ENCODE results near the gene IFI6. TPM values are rescaled to one million over a fixed set of nuclear protein-coding genes. Genes with fewer than 3 reads are reported as not detected.

IFI6 gene
- total RNA-seq, 4 donors from 2014 or later = 28.2 to 79.3 (median 69.4) TPM

GRCh38 chr1:27638047-27638734 lies 33.8 kb downstream of the IFI6 start:
- Histone ChIP-seq H3K36me3 (no peaks in the 10 kb centered on the region), H3K4me1 (peaks cover 0 to 16% (median 6%) of the 10 kb centered on the region in 4 donors), H3K9me3 (no peaks in the 10 kb centered on the region), H3K27ac (no peak overlapping the region), H3K27me3 (peaks cover 0 to 8% of the 10 kb centered on the region in 2 donors), H3K4me3 (no peak overlapping the region)
- 68 to 70% methylated on average over 5 of the region's 5 CpGs for WGBS, 2 donors
- no peak for DNase-seq (ENCODE audit: low spot score in 2 of 2)
- TF ChIP-seq, protein P1, sequence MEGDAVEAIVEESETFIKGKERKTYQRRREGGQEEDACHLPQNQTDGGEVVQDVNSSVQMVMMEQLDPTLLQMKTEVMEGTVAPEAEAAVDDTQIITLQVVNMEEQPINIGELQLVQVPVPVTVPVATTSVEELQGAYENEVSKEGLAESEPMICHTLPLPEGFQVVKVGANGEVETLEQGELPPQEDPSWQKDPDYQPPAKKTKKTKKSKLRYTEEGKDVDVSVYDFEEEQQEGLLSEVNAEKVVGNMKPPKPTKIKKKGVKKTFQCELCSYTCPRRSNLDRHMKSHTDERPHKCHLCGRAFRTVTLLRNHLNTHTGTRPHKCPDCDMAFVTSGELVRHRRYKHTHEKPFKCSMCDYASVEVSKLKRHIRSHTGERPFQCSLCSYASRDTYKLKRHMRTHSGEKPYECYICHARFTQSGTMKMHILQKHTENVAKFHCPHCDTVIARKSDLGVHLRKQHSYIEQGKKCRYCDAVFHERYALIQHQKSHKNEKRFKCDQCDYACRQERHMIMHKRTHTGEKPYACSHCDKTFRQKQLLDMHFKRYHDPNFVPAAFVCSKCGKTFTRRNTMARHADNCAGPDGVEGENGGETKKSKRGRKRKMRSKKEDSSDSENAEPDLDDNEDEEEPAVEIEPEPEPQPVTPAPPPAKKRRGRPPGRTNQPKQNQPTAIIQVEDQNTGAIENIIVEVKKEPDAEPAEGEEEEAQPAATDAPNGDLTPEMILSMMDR (IDR thresholded peaks at IDR 0.05) = no peak
- no peak for TF ChIP-seq EP300 (IDR thresholded peaks at IDR 0.05)
- no peak for TF ChIP-seq POLR2A (IDR thresholded peaks at IDR 0.05)

DNA sequence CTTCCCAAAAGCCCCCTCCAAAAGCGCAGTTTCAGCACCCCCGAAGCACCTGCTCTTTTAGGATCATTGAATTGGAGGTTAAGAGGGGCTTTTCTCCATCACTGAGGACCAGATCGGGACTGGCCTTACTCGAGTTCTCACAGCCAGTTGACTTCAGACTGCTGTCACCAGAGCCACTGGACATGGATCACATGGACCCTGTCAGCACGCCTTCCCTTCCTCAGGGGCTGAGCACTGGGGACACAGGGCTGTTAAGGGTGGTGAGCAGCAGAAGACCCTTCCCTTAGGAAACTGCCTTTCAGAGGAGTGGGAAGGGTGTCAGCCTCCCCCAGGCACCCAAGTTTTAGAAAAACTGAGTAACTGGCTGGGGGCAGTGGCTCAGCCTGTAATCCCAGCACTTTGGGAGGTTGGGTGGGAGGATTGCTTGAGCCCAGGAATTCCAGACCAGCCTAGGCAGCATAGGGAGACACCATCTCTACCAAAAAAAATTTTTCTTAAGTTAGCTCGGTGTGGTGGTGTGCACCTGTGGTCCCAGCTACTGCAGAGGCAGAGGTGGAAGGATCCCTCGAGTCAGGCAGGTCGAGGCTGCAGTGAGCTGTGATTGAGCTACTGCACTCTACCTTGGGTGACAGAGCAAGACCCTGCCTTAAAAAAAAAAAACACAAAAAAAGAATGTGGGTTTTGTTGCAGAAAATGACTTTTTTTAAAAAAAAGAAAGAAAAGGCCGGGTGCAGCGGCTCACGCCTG lies 36.4 kb downstream of the IFI6 start:
- peaks cover 0 to 9% of the 10 kb centered on the region in 2 donors for H3K27me3 ChIP-seq
- peak overlapping the region in 2 of 4 donors; percentile 54 to 59 for H3K4me3 ChIP-seq
- H3K36me3 ChIP-seq = no peaks in the 10 kb centered on the region
- TF ChIP-seq EP300 (IDR thresholded peaks at IDR 0.05) (no peak), POLR2A (IDR thresholded peaks at IDR 0.05) (no peak)
- TF ChIP-seq, protein P1 (IDR thresholded peaks at IDR 0.05) = no peak
- H3K4me1 ChIP-seq = peaks cover 0 to 40% (median 16%) of the 10 kb centered on the region in 4 donors
- no peak for DNase-seq (ENCODE audit: low spot score in 2 of 2)
- WGBS, 2 donors = 86 to 98% methylated on average over 9 to 11 of the region's 11 CpGs
- peak overlapping the region in 3 of 4 donors; percentile 66 to 78 (median 68) for H3K27ac ChIP-seq
- H3K9me3 ChIP-seq = no peaks in the 10 kb centered on the region

DNA sequence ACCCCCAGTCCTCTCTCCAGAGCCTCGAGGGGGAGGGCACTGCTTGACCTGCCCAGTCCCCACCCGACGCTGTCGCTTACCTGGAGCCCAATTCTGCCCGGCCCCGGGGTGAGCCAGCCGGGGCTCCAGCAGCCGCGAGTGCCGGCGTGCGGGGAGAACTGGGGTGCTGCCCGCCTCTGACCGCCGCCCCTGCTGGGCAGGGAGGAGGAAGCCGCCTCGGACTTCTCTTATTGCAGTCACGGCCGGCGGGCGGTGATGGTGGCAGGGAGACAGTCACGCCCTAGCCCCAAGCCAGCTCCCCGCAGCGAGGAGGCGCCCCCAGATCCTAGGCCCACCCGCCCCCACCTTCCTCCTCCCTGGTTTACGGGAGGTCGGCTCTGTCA lies 37.0 kb downstream of the IFI6 start, which contains the start of gene FGR:
FGR (minus strand) TSS at position 201 of the 383 bp plus-strand sequence. CDS start 11,269 bp downstream, outside the sequence.
- Histone ChIP-seq H3K4me1 (peaks cover 0 to 46% (median 16%) of the 10 kb centered on the region in 4 donors), H3K4me3 (peak within 1 kb of the TSS; percentile 27 to 59 (median 50)), H3K36me3 (no peaks in the 10 kb centered on the region), H3K27me3 (peaks cover 0 to 9% of the 10 kb centered on the region in 2 donors), H3K27ac (peak within 1 kb of the TSS; percentile 11 to 78 (median 67)), H3K9me3 (no peaks in the 10 kb centered on the region)
- DNase-seq (ENCODE audit: low spot score in 2 of 2) = peak in 1 of 2 donors; percentile 24
- 40 to 43% methylated on average over 25 to 26 of the region's 28 CpGs for WGBS, 2 donors
- TF ChIP-seq, protein P1 (IDR thresholded peaks at IDR 0.05) = no peak
- TF ChIP-seq POLR2A (IDR thresholded peaks at IDR 0.05) = no peak
- no peak for TF ChIP-seq EP300 (IDR thresholded peaks at IDR 0.05)

DNA sequence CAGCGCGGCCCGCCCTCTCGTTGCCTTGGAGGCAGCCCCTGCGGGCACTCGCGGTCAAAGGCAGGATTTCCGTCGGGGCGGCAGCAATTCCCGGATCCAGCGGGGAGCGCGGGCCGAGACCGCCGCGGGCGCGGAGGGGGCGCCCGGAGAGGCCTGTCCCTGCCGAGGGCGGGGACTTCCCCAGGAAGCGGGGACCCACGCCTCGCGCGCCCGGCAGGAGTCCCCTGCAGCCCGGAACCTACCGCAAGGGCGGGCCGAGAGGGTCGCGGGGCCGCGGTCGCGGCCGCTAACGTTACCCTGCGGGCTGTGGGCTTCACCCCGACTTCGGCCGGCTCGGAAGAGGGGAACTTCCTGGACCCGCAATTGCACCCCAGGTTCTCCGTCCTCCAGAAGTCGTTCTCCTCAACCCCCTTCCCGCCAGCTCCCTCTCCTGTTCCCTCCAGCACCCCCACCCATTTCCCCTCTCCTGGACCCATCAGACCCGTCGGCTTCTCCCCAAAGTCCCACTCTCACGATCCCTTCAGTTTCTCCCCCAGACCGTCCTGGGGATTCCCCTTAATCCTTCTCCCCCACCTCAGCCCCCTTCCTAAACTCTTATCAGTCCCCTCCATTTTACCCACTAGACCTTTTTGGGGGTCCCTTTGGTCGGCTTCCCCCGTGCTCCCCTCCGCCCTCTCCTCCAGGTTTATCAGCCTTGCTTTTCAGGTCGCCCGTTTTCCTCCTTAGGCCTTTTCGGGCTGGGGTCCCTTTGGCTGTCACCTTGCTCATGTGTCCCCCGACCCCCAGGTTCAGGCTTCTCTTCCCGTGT lies 37.6 kb downstream of the IFI6 start:
- TF ChIP-seq, protein P1 (IDR thresholded peaks at IDR 0.05) = peak in 2 of 5 experiments; percentile 36 to 42
- no peak for TF ChIP-seq POLR2A (IDR thresholded peaks at IDR 0.05)
- peaks cover 0 to 50% (median 18%) of the 10 kb centered on the region in 4 donors for H3K4me1 ChIP-seq
- peak overlapping the region; percentile 11 to 78 (median 67) for H3K27ac ChIP-seq
- H3K36me3 ChIP-seq = no peaks in the 10 kb centered on the region
- peaks cover 0 to 9% of the 10 kb centered on the region in 2 donors for H3K27me3 ChIP-seq
- H3K4me3 ChIP-seq = peak overlapping the region; percentile 27 to 59 (median 50)
- DNase-seq (ENCODE audit: low spot score in 2 of 2) = no peak
- H3K9me3 ChIP-seq = no peaks in the 10 kb centered on the region
- 8 to 11% methylated on average over 22 to 54 of the region's 63 CpGs for WGBS, 2 donors
